ENCODE results near the gene GON7.
"Not testable (repeated sequence)": the region's sequence is repeated elsewhere in the genome, so short reads cannot be mapped to it uniquely, and the experiment has no call there.

- TF ChIP-seq CTCF (IDR thresholded peaks at IDR 0.05; ENCODE audit: low read depth, low read length, poor library complexity, severe bottlenecking); EZH2phosphoT487 (IDR thresholded peaks at IDR 0.05; ENCODE audit: borderline replicate concordance, low read length): not testable (repeated sequence)
These were observed 37.2 kb downstream of the GON7 start for GRCh38 chr14:93169619-93170018.

Measured in DOHH2 (cell line).